Measurements from ENCODE around the gene NXPH1. TPM values are rescaled to one million over a fixed set of nuclear protein-coding genes. Genes with fewer than 3 reads are reported as not detected.

The NXPH1 gene
- total RNA-seq = not detected
- polyA plus RNA-seq (ENCODE audit: insufficient read length in 6 of 6) = under 1 TPM in 1 of 6 donors, not detected in 5; 0.11 TPM
- long read RNA-seq, donor 1 = 0 reads
- long read RNA-seq, donor 2 = 0 reads
- long read RNA-seq, donor 3 = 0 reads
- long read RNA-seq, donor 4 = 0 reads
- long read RNA-seq, donor 5 = 0 reads
- long read RNA-seq, donor 6 = 0 reads
- long read RNA-seq, donor 7 = 0 reads
- long read RNA-seq, donor 8 = 0 reads
- long read RNA-seq, donor 9 = 0 reads
- long read RNA-seq, donor 10 = 0 reads
- long read RNA-seq, donor 11, transcript NXPH1-205 (1 exons, 1,953 nt) = major isoform, 59 of 64 reads
- long read RNA-seq, donor 11, partial matches to known transcripts = 5 of 64 reads
- long read RNA-seq, donor 11, other reads (novel, unspliced or antisense) = 0 of 64 reads
- long read RNA-seq, donor 12 = 0 reads

DNA sequence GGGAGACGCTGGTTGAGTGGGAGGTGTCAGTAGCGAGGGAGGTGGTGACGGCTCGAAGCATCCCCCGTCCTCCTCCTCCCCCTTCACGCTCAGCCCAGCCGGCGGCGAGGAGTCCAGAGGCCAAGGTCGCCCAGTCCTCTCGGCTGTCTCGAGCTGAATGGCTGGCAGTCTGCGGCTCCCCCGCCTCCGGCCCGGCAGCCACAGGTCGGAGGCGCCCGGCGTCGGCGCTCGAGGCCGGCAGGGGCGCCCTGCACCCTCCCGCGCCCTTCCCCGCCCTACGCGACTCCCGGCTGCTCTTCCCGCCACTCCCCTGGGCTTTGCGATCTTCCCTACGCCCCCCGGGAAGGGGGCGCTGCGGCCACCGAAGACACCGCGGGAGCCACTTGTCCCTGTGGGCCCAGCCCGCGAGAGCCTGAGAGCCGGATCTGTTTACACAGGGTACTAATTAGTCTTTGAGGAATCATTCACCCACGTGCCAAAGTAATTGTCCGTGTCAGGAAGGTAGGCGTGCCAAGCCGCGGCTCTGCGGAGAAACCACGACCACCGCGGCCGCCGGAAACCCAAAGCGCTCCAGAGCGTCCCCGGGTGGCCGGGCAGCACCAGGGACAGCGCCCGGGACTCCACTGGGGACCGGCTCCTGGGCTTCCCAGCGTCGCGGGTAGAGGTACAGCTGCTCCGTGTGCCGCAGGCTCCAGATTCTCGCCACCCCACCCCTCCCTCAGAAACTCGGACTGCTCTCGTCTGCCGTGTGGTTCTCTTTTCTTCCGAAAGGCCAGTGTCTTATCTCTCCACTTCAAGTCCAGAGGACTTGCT lies at the start of gene NXPH1:
Gene NXPH1 (plus strand): TSS at position 133 of the 813 bp plus-strand sequence.
- Histone ChIP-seq H3K27me3 (peaks cover 58 to 91% of the 10 kb centered on the region in 2 donors), H3K27ac (no peak within 1 kb of the TSS), H3K36me3 (no peaks in the 10 kb centered on the region), H3K4me1 (no peaks in the 10 kb centered on the region), H3K4me3 (no peak within 1 kb of the TSS), H3K9me3 (no peaks in the 10 kb centered on the region)
- intact Hi-C loops (cut with DNase I) = no loop called here
- ATAC-seq (peak; percentile 79), DNase-seq (peak in 3 of 4 donors; percentile 38 to 69 (median 50))
- TF ChIP-seq, protein P1, sequence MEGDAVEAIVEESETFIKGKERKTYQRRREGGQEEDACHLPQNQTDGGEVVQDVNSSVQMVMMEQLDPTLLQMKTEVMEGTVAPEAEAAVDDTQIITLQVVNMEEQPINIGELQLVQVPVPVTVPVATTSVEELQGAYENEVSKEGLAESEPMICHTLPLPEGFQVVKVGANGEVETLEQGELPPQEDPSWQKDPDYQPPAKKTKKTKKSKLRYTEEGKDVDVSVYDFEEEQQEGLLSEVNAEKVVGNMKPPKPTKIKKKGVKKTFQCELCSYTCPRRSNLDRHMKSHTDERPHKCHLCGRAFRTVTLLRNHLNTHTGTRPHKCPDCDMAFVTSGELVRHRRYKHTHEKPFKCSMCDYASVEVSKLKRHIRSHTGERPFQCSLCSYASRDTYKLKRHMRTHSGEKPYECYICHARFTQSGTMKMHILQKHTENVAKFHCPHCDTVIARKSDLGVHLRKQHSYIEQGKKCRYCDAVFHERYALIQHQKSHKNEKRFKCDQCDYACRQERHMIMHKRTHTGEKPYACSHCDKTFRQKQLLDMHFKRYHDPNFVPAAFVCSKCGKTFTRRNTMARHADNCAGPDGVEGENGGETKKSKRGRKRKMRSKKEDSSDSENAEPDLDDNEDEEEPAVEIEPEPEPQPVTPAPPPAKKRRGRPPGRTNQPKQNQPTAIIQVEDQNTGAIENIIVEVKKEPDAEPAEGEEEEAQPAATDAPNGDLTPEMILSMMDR (IDR thresholded peaks at IDR 0.05) = no peak

DNA sequence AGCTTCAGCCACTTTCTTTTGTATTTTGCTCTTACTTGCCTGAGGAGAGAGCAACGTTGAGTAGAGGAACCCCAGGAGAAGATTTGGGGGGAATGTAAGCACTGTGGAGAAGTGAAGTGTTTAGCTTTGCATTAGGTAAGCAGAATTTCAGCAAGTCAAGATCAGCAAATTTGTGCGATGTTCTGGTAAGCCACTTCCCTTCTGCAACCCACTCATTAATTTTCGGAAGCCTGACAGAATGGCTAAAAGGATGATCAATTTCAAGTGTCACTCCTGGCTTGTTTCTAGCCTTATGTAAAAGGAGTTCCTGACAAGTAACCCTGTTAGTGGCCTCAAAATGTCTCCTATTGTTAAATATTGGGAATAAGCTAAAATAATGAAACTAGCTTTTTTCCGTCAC lies 48.5 kb upstream of the NXPH1 start:
- no peak overlapping the region for H3K4me3 ChIP-seq
- H3K36me3 ChIP-seq = no peaks in the 10 kb centered on the region
- H3K4me1 ChIP-seq = no peaks in the 10 kb centered on the region
- TF ChIP-seq, protein P1 (IDR thresholded peaks at IDR 0.05) = no peak
- H3K27ac ChIP-seq = no peak overlapping the region
- no peaks in the 10 kb centered on the region for H3K27me3 ChIP-seq
- intact Hi-C loops (cut with DNase I) = no loop called here
- no peak for DNase-seq
- no peak for ATAC-seq
- H3K9me3 ChIP-seq = no peaks in the 10 kb centered on the region

DNA sequence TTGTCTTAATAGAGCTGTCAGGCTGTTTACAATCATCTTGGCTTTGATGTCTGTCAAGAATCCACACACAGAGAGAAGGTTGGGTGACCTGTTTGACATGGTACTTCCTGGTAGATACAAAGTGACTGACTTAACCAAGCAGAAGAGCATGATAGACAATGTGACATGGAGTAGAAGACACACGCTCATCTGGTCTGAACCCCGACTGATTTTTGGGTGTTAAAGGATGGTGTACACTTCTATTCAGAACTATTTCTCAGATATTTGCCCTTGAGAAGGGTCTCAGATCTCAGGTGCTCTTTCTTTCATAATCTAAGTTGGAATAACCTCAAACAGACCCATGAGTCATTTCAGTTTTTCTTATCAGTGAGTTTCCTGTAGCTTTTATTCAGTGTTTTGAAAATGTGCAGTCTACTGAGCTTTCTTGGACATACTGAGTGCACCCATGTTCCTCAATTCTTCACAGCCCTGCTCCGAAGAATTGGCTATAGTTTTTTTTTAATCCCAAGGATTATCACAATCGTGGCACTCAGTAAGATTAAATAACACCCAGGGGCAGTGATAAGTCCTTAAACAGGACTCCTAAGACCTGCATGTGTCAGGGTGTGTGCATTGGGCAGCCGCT lies 46.4 kb upstream of the NXPH1 start:
- no peak for DNase-seq
- H3K9me3 ChIP-seq = no peaks in the 10 kb centered on the region
- no peak for ATAC-seq
- H3K27ac ChIP-seq = no peak overlapping the region
- TF ChIP-seq, protein P1 (IDR thresholded peaks at IDR 0.05) = no peak
- no peaks in the 10 kb centered on the region for H3K36me3 ChIP-seq
- no peak overlapping the region for H3K4me3 ChIP-seq
- H3K27me3 ChIP-seq = no peaks in the 10 kb centered on the region
- intact Hi-C loops (cut with DNase I) = no loop called here
- H3K4me1 ChIP-seq = no peaks in the 10 kb centered on the region

DNA sequence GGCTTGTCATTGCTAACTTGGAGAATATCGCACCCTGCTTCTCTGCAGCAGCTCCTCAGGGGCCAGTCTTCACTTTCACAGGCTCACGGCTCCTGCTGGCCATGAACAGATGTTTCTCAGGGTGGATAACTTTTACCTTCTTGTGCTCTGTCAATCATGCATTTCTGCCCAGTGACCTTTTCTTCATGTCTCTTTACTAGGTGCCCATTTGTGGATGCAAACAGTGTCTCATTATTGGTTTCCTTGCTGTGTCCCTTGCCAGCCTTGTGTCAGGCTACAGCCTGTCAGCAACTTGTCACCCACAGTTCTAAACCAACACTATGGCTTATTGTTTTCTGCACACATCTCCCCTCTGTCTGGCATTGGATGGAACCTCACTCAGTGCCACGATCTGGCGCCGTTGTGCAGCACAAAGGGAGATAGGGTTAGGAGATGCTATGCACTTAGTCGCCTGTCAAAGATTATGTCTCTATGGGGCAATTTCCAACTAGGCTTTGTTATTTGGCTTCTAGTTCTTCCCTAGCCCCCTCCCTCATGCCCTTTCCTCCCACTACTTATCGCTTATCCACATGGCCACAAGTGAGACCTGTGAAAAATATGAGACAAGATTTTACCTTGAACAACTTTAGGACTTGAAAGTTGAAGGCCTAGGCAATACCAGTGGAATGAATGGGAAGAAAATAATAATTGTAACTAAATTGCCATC lies 45.7 kb upstream of the NXPH1 start:
- no peaks in the 10 kb centered on the region for H3K36me3 ChIP-seq
- H3K27me3 ChIP-seq = no peaks in the 10 kb centered on the region
- TF ChIP-seq, protein P1 (IDR thresholded peaks at IDR 0.05) = no peak
- no peaks in the 10 kb centered on the region for H3K4me1 ChIP-seq
- peak in 1 of 4 donors; percentile 41 for DNase-seq
- ATAC-seq = no peak
- intact Hi-C loops (cut with DNase I) = no loop called here
- H3K4me3 ChIP-seq = no peak overlapping the region
- no peak overlapping the region for H3K27ac ChIP-seq
- H3K9me3 ChIP-seq = no peaks in the 10 kb centered on the region

Data from left lung (tissue), 14 donors.